ENCODE data around the gene ALLC.
"Not testable (repeated sequence)": the region's sequence is repeated elsewhere in the genome, so short reads cannot be mapped to it uniquely, and the experiment has no call there.

The ALLC gene

DNA sequence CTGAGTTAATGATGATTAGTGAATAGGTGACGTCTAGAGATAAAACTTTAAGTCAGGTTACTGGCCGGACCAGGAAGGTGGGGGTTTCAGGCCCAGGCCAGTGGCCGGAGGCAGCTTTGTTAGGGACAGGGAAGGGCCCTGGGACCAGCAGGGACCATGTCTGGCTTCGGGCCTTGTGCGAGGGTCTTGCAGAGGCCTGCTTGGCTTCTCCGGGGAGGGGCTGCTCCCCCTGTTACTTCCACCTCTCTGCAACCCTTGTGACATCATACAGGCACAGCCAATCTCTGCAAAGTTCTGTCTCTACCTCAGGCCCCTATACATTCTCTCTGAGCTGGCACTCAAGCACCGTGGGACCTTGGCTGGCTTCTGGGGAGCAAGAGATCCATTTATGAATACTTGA is at the start of gene ALLC:
Gene ALLC (plus strand): TSS at position 320 of the 400 bp plus-strand sequence. CDS start 12,958 bp downstream, outside the sequence.
- no peak for DNase-seq (ENCODE audit: low read depth in 3 of 3)

GRCh38 chr2:3608373-3609278 is 49.4 kb upstream of the ALLC start:
- DNase-seq (ENCODE audit: low read depth in 3 of 3), result no peak

DNA sequence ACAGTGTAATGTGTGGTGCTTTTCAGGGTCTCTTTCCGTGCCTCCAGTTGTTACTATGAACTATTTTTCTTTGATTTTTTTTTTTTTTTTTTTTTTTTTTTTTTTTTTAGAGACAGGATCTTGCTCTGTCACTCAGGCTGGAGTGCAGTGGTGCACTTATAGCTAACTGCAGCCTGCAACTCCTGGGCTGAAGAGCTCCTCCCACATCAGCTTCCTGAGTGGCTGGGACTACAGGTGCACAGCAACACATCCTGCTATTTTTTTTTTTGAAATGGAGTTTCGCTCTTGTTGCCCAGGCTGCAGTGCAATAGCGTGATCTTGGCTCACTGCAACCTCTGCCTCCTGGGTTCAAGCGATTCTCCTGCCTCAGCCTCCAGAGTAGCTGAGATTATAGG is 48.7 kb upstream of the ALLC start:
- DNase-seq (ENCODE audit: low read depth in 3 of 3), result not testable (repeated sequence)

- no peak for DNase-seq (ENCODE audit: low read depth in 3 of 3)
Measured at GRCh38 chr2:3610415-3610814, 47.6 kb upstream of the ALLC start.

- DNase-seq (ENCODE audit: low read depth in 3 of 3), result no peak
Measured at GRCh38 chr2:3610881-3611505, 47.0 kb upstream of the ALLC start.

GRCh38 chr2:3611589-3611988 is 46.4 kb upstream of the ALLC start:
- DNase-seq (ENCODE audit: low read depth in 3 of 3), result no peak

GRCh38 chr2:3612639-3613523 is 45.1 kb upstream of the ALLC start:
- no peak for DNase-seq (ENCODE audit: low read depth in 3 of 3)

- no peak for DNase-seq (ENCODE audit: low read depth in 3 of 3)
Measured at GRCh38 chr2:3613524-3613905, 44.5 kb upstream of the ALLC start.

DNA sequence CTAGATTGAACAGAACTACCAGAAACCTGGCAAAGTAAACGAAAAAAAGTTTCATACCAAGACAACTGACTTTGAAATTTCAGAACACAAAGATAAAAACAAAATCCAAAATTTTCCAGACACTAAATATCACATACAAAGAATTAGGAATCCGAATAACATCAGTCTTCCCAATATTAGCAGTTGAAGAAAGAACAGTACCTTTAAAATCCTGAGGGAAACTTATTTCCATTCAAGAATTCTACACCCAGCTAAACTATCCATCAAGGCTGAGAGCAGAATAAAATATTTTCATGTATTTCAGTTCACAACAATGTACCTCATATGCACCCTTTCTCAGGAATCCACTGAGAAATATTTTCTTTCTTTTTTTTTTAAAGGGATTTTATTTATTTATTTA is 43.3 kb upstream of the ALLC start:
- DNase-seq (ENCODE audit: low read depth in 3 of 3), result not testable (repeated sequence)

- DNase-seq (ENCODE audit: low read depth in 3 of 3), result not testable (repeated sequence)
Measured at GRCh38 chr2:3615541-3616200, 42.3 kb upstream of the ALLC start.

- DNase-seq (ENCODE audit: low read depth in 3 of 3), result not testable (repeated sequence)
Measured at GRCh38 chr2:3616435-3617197, 41.4 kb upstream of the ALLC start.

- no peak for DNase-seq (ENCODE audit: low read depth in 3 of 3)
Measured at GRCh38 chr2:3617198-3617890, 40.7 kb upstream of the ALLC start.

- DNase-seq (ENCODE audit: low read depth in 3 of 3), result no peak
Measured at GRCh38 chr2:3618367-3618766, 39.6 kb upstream of the ALLC start.

- DNase-seq (ENCODE audit: low read depth in 3 of 3), result no peak
Measured at GRCh38 chr2:3619033-3619432, 39.0 kb upstream of the ALLC start.

DNA sequence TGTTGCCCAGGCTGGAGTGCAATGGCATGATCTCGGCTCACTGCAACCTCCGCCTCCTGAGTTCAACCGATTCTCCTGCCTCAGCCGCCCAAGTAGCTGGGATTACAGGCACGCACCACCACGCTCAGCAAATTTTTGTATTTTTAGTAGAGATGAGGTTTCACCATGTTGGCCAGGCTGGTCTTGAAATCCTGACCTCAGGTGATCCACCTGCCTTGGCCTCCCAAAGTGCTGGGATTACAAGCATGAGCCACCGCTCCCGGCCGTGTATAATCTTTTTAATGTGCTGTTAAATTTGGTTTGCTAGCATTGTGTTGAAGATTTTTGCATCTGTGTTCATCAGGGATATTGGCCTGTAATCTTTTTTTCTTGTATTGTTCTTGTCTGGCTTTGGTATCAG is 38.3 kb upstream of the ALLC start:
- DNase-seq (ENCODE audit: low read depth in 3 of 3), result not testable (repeated sequence)

DNA sequence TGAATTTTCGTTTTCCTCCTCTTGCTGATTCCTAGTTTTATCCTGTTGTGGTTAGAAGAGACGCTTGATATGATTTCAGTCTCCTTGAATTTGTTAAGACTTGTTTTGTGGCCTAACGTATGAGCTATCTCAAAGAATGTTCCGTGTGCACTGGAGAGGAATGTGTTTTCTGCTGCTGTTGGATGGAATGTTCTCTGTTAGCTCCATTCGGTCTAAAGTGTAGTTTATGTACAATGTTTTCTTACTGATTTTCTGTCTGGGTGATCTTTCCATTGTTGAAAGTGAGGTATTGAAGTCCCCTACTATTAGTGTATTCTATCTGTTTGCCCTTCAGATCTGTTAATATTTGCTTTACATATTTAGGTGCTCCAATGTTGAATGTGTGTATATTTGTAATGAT is 37.2 kb upstream of the ALLC start:
- no peak for DNase-seq (ENCODE audit: low read depth in 3 of 3)

- DNase-seq (ENCODE audit: low read depth in 3 of 3), result no peak
Measured at GRCh38 chr2:3622967-3623366, 35.0 kb upstream of the ALLC start.

DNA sequence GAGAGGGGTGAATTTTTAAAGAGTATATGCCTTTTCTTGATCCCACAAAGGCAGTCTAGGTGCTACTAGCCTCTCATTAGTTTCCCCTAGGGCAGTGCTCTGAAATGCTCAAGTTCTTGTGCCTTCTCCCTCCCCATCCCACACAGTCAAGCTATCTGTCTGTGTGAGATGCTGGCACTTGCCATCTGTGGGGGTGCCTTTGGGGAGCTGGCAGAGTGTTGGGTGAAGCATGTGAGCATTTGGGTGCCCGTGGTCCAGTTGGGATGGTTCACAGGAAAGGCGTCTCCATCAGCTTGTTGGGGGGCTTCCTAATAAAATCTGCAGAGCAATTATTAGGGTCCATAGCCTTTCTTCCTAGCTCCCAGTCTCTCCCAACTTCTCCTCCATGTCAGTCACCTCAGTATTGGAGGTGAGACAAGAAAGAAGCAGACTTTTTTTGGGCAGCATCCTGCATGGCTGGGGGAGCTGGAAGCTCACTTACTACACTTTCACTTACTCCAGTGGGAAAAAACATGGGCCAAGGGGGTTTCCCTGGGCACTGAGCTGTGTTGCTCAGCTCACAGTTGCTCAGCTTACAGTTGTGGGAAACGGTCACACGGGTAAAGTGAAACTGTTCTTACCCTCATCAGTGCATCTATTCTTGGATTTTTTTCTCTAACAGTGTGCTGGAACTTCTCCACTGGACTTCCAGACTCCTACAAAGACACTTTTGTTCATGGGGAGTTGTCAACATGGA is 33.8 kb upstream of the ALLC start:
- no peak for DNase-seq (ENCODE audit: low read depth in 3 of 3)

DNA sequence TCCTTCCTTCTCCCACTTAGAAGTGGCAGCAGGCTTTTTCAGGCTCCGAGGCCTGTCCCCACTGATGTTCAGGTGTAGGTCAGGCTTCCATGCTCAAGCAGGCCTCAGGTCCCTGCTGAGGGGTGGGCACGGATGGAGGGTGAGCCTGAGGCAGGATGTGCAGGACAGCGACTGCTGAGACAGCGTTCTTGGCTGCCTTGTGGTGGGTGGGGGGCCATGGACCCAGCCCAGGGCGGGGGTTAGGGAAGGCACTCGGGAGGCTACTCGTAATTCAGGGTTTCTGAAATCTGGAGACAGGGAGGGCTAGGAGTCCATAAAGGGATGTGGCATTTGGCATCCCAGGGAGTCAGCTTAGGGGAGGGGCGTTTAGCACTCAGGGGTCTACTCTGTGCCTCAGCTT is 32.8 kb upstream of the ALLC start:
- DNase-seq (ENCODE audit: low read depth in 3 of 3), result no peak

All from stimulated activated CD4-positive, alpha-beta T cell treated with anti-CD3 and anti-CD28 coated beads, TNF-alpha, amount 100 ng/mL, for 4 hours (primary cell).